HG03039 (cell line): ENCODE measurements around the gene CABP2.
A peak's percentile ranks its signal among the peaks of the same experiment; 100 is the strongest.

Source experiments
- ATAC-seq: cut with Tn5 transposase; IDR thresholded peaks from one replicate; pipeline ENCODE4 v1.9.1; 2021; ENCODE audit warnings: mild to moderate bottlenecking, moderate library complexity; ENCODE audit not compliant: unreplicated experiment

The CABP2 gene

GRCh38 chr11:67508486-67509121 lies 14.6 kb downstream of the CABP2 start:
- ATAC-seq: peak; percentile 35

GRCh38 chr11:67507864-67508485 lies 15.3 kb downstream of the CABP2 start, which contains the start of gene CDK2AP2:
CDK2AP2 (minus strand) TSS chr11:67508162; CDS start chr11:67508082, 80 bp downstream.
- ATAC-seq: peak; percentile 69

GRCh38 chr11:67507242-67507863 lies 15.9 kb downstream of the CABP2 start:
- ATAC-seq: no peak

GRCh38 chr11:67506426-67507051 lies 16.7 kb downstream of the CABP2 start:
- no peak for ATAC-seq

- no peak for ATAC-seq
Observed at GRCh38 chr11:67505605-67506396, 17.4 kb downstream of the CABP2 start.

GRCh38 chr11:67504950-67505581 lies 18.2 kb downstream of the CABP2 start, which contains the start of gene PITPNM1:
PITPNM1 (minus strand) TSS chr11:67505363; CDS start chr11:67504180, 1,183 bp downstream.
- no peak for ATAC-seq

GRCh38 chr11:67504005-67504949 lies 19.0 kb downstream of the CABP2 start:
- no peak for ATAC-seq

- no peak for ATAC-seq
Observed at GRCh38 chr11:67503119-67504004, 19.9 kb downstream of the CABP2 start.

- no peak for ATAC-seq
Observed at GRCh38 chr11:67502328-67502979, 20.8 kb downstream of the CABP2 start.

GRCh38 chr11:67501854-67502253 lies 21.4 kb downstream of the CABP2 start:
- ATAC-seq: no peak

- no peak for ATAC-seq
Observed at GRCh38 chr11:67500831-67501715, 22.2 kb downstream of the CABP2 start.

GRCh38 chr11:67500484-67500821 lies 22.8 kb downstream of the CABP2 start:
- no peak for ATAC-seq

GRCh38 chr11:67499808-67500483 lies 23.3 kb downstream of the CABP2 start:
- ATAC-seq: no peak

GRCh38 chr11:67498544-67498972 lies 24.7 kb downstream of the CABP2 start:
- no peak for ATAC-seq

GRCh38 chr11:67497656-67498291 lies 25.5 kb downstream of the CABP2 start:
- ATAC-seq: no peak

GRCh38 chr11:67496113-67496512 lies 27.1 kb downstream of the CABP2 start:
- no peak for ATAC-seq
